WTC11 (cell line): ENCODE measurements around the gene STARD5.

Source experiments
- E2F1 ChIP-seq: sonication (generic); formaldehyde crosslinking; IDR thresholded peaks from 2 replicates; pipeline ENCODE4 v1.8.0; 2022; ENCODE audit warnings: mild to moderate bottlenecking, missing genetic modification reagents
- ETV6 ChIP-seq: sonication (generic); formaldehyde crosslinking; IDR thresholded peaks from 2 replicates; pipeline ENCODE4 v1.8.1; 2022; ENCODE audit warnings: mild to moderate bottlenecking, missing genetic modification reagents
- HMGXB4 ChIP-seq: sonication (generic); formaldehyde crosslinking; IDR thresholded peaks from 2 replicates; pipeline ENCODE4 v1.8.1; 2023; ENCODE audit warnings: mild to moderate bottlenecking, moderate library complexity, missing genetic modification reagents
- SP1 ChIP-seq: sonication (generic); formaldehyde crosslinking; conservative IDR thresholded peaks from 2 replicates; pipeline ENCODE4 v1.8.1; 2022; ENCODE audit warnings: missing genetic modification reagents
- STAT6 ChIP-seq: sonication (generic); formaldehyde crosslinking; conservative IDR thresholded peaks from 2 replicates; pipeline ENCODE4 v1.8.1; 2023; ENCODE audit warnings: mild to moderate bottlenecking, low read depth, missing genetic modification reagents, moderate library complexity
- ZNF263 ChIP-seq: sonication (generic); formaldehyde crosslinking; IDR thresholded peaks from 2 replicates; pipeline ENCODE4 v1.8.1; 2022; ENCODE audit warnings: low read depth, mild to moderate bottlenecking, moderate library complexity, missing genetic modification reagents
- TF ChIP-seq, protein P1 (sequence below): fragments of 200-600 bp; IDR thresholded peaks from 2 replicates; pipeline ENCODE4 v1.8.0; 2022; ENCODE audit warnings: antibody characterized with exemption
- TF ChIP-seq, protein P2 (sequence below): sonication (generic); formaldehyde crosslinking; IDR thresholded peaks from 2 replicates; pipeline ENCODE4 v1.8.1; 2023; ENCODE audit warnings: mild to moderate bottlenecking, missing genetic modification reagents, moderate library complexity
- TF ChIP-seq, protein P3 (sequence below): sonication (generic); formaldehyde crosslinking; IDR thresholded peaks from 2 replicates; pipeline ENCODE4 v1.8.1; 2022; ENCODE audit warnings: low read depth, mild to moderate bottlenecking, moderate library complexity, missing genetic modification reagents, borderline replicate concordance

DNA sequence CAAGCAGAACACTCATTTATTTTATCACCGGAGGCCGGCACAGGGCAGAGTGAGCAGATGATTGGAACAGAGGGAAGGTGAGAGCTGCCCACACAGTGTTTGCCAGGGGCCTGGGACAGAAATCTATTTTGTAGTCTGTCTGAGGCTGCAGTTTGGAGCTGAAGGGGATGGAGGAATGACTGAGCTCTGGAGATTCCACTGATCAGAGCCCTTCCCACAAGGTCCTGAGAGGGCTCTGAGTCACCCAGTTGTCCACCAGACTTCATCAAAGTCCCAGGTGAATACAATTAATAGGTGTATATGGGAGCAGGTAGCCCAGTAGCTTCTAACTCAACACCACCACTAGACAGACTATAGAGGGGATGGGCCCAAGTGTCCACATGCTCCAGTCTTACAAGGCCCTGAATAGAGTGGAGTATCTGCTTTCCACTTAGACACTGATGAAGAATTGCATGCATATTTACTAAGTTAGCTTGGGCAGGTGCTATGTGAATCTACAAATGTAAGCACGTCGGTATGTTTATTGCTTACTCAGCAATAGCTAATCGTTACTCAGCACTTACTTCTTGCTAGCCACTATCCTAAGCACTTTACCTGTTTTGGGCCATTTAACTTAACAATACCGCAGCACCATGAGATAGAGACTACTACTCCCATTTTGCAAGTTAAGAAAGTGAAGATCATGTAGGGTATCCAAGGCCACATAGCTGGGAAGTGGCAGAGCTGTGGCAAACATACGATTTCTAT is 2.7 kb upstream of the STARD5 start:
- TF ChIP-seq, protein P1, sequence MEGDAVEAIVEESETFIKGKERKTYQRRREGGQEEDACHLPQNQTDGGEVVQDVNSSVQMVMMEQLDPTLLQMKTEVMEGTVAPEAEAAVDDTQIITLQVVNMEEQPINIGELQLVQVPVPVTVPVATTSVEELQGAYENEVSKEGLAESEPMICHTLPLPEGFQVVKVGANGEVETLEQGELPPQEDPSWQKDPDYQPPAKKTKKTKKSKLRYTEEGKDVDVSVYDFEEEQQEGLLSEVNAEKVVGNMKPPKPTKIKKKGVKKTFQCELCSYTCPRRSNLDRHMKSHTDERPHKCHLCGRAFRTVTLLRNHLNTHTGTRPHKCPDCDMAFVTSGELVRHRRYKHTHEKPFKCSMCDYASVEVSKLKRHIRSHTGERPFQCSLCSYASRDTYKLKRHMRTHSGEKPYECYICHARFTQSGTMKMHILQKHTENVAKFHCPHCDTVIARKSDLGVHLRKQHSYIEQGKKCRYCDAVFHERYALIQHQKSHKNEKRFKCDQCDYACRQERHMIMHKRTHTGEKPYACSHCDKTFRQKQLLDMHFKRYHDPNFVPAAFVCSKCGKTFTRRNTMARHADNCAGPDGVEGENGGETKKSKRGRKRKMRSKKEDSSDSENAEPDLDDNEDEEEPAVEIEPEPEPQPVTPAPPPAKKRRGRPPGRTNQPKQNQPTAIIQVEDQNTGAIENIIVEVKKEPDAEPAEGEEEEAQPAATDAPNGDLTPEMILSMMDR, result no peak
- TF ChIP-seq E2F1 (CRISPR knock-in tag) (no peak), STAT6 (CRISPR knock-in tag) (no peak), ZNF263 (CRISPR knock-in tag) (no peak), SP1 (CRISPR knock-in tag) (no peak), HMGXB4 (CRISPR knock-in tag) (no peak), ETV6 (no peak)
- TF ChIP-seq, protein P2, sequence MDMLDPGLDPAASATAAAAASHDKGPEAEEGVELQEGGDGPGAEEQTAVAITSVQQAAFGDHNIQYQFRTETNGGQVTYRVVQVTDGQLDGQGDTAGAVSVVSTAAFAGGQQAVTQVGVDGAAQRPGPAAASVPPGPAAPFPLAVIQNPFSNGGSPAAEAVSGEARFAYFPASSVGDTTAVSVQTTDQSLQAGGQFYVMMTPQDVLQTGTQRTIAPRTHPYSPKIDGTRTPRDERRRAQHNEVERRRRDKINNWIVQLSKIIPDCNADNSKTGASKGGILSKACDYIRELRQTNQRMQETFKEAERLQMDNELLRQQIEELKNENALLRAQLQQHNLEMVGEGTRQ, result no peak
- TF ChIP-seq, protein P3, sequence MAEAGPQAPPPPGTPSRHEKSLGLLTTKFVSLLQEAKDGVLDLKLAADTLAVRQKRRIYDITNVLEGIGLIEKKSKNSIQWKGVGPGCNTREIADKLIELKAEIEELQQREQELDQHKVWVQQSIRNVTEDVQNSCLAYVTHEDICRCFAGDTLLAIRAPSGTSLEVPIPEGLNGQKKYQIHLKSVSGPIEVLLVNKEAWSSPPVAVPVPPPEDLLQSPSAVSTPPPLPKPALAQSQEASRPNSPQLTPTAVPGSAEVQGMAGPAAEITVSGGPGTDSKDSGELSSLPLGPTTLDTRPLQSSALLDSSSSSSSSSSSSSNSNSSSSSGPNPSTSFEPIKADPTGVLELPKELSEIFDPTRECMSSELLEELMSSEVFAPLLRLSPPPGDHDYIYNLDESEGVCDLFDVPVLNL (CRISPR knock-in tag), result no peak
